Measurements from ENCODE around the gene CDH20.
"Not testable (repeated sequence)": the region's sequence is repeated elsewhere in the genome, so short reads cannot be mapped to it uniquely, and the experiment has no call there.

Gene CDH20

GRCh38 chr18:61364953-61365352 lies 31.7 kb downstream of the CDH20 start:
- Histone ChIP-seq H3K36me3 (ENCODE audit: low read length) (no peaks in the 10 kb centered on the region), H3K9ac (ENCODE audit: low read length) (no peak overlapping the region), H3K27ac (ENCODE audit: low read depth, low read length) (no peak overlapping the region), H3K4me3 (ENCODE audit: insufficient read depth, low read length, poor library complexity, severe bottlenecking) (no peak overlapping the region), H2AFZ (ENCODE audit: low read depth, low read length, severe bottlenecking) (no peak overlapping the region), H3K9me2 (replicated peaks; ENCODE audit: insufficient read depth, low read length) (no peaks in the 10 kb centered on the region), H3K27me3 (ENCODE audit: low read length) (no peaks in the 10 kb centered on the region), H3K9me3 (ENCODE audit: insufficient read depth, low read length) (no peaks in the 10 kb centered on the region), H3F3A (ENCODE audit: insufficient read depth) (no peaks in the 10 kb centered on the region), H4K20me1 (ENCODE audit: low read depth, low read length) (no peaks in the 10 kb centered on the region), H3K79me2 (ENCODE audit: insufficient read depth, low read length) (no peaks in the 10 kb centered on the region), H3K4me2 (ENCODE audit: low read depth, low read length, poor library complexity, severe bottlenecking) (no peak overlapping the region)
- TF ChIP-seq EZH2phosphoT487 (conservative IDR thresholded peaks at IDR 0.05; ENCODE audit: low read length) (no peak), CTCF (IDR thresholded peaks at IDR 0.05; ENCODE audit: insufficient read depth, low read length, poor library complexity, severe bottlenecking) (no peak)

GRCh38 chr18:61368001-61368400 lies 34.8 kb downstream of the CDH20 start:
- Histone ChIP-seq H3K36me3 (ENCODE audit: low read length) (no peaks in the 10 kb centered on the region), H3K9ac (ENCODE audit: low read length) (no peak overlapping the region), H4K20me1 (ENCODE audit: low read depth, low read length) (no peaks in the 10 kb centered on the region), H2AFZ (ENCODE audit: low read depth, low read length, severe bottlenecking) (no peak overlapping the region), H3K27ac (ENCODE audit: low read depth, low read length) (no peak overlapping the region), H3K27me3 (ENCODE audit: low read length) (no peaks in the 10 kb centered on the region), H3K4me2 (ENCODE audit: low read depth, low read length, poor library complexity, severe bottlenecking) (no peak overlapping the region), H3K9me3 (ENCODE audit: insufficient read depth, low read length) (no peaks in the 10 kb centered on the region), H3K4me3 (ENCODE audit: insufficient read depth, low read length, poor library complexity, severe bottlenecking) (no peak overlapping the region), H3K9me2 (replicated peaks; ENCODE audit: insufficient read depth, low read length) (no peaks in the 10 kb centered on the region), H3K79me2 (ENCODE audit: insufficient read depth, low read length) (no peaks in the 10 kb centered on the region), H3F3A (ENCODE audit: insufficient read depth) (no peaks in the 10 kb centered on the region)
- TF ChIP-seq CTCF (IDR thresholded peaks at IDR 0.05; ENCODE audit: insufficient read depth, low read length, poor library complexity, severe bottlenecking) = no peak
- TF ChIP-seq EZH2phosphoT487 (conservative IDR thresholded peaks at IDR 0.05; ENCODE audit: low read length) = no peak

GRCh38 chr18:61369671-61370070 lies 36.4 kb downstream of the CDH20 start:
- H3K79me2 ChIP-seq (ENCODE audit: insufficient read depth, low read length); H3F3A ChIP-seq (ENCODE audit: insufficient read depth); H4K20me1 ChIP-seq (ENCODE audit: low read depth, low read length); H3K27ac ChIP-seq (ENCODE audit: low read depth, low read length); H3K9me2 ChIP-seq (replicated peaks; ENCODE audit: insufficient read depth, low read length); H2AFZ ChIP-seq (ENCODE audit: low read depth, low read length, severe bottlenecking); H3K4me2 ChIP-seq (ENCODE audit: low read depth, low read length, poor library complexity, severe bottlenecking); H3K4me3 ChIP-seq (ENCODE audit: insufficient read depth, low read length, poor library complexity, severe bottlenecking); H3K9ac ChIP-seq (ENCODE audit: low read length); H3K27me3 ChIP-seq (ENCODE audit: low read length); H3K36me3 ChIP-seq (ENCODE audit: low read length); H3K9me3 ChIP-seq (ENCODE audit: insufficient read depth, low read length): not testable (repeated sequence)

GRCh38 chr18:61371111-61371510 lies 37.9 kb downstream of the CDH20 start:
- no peak for TF ChIP-seq CTCF (IDR thresholded peaks at IDR 0.05; ENCODE audit: insufficient read depth, low read length, poor library complexity, severe bottlenecking)
- TF ChIP-seq EZH2phosphoT487 (conservative IDR thresholded peaks at IDR 0.05; ENCODE audit: low read length) = no peak
- H4K20me1 ChIP-seq (ENCODE audit: low read depth, low read length) = no peaks in the 10 kb centered on the region

More at GRCh38 chr18:61371111-61371510, 37.9 kb downstream of the CDH20 start:
- no peaks in the 10 kb centered on the region for H3K79me2 ChIP-seq (ENCODE audit: insufficient read depth, low read length)
- no peak overlapping the region for H3K27ac ChIP-seq (ENCODE audit: low read depth, low read length)
- no peaks in the 10 kb centered on the region for H3K9me3 ChIP-seq (ENCODE audit: insufficient read depth, low read length)
- H3K36me3 ChIP-seq (ENCODE audit: low read length) = no peaks in the 10 kb centered on the region
- no peak overlapping the region for H3K9ac ChIP-seq (ENCODE audit: low read length)
- no peak overlapping the region for H3K4me2 ChIP-seq (ENCODE audit: low read depth, low read length, poor library complexity, severe bottlenecking)
- no peak overlapping the region for H3K4me3 ChIP-seq (ENCODE audit: insufficient read depth, low read length, poor library complexity, severe bottlenecking)
- H3K27me3 ChIP-seq (ENCODE audit: low read length) = no peaks in the 10 kb centered on the region
- no peaks in the 10 kb centered on the region for H3K9me2 ChIP-seq (replicated peaks; ENCODE audit: insufficient read depth, low read length)
- H2AFZ ChIP-seq (ENCODE audit: low read depth, low read length, severe bottlenecking) = no peak overlapping the region
- H3F3A ChIP-seq (ENCODE audit: insufficient read depth) = no peaks in the 10 kb centered on the region
